ENCODE measurements around the gene USP17L18.
"Not testable (repeated sequence)": the region's sequence is repeated elsewhere in the genome, so short reads cannot be mapped to it uniquely, and the experiment has no call there.

GRCh38 chr4:9215105-9215504 lies 33.3 kb upstream of the USP17L18 start, which contains the start of gene USP17L11:
- TF ChIP-seq, protein P1, sequence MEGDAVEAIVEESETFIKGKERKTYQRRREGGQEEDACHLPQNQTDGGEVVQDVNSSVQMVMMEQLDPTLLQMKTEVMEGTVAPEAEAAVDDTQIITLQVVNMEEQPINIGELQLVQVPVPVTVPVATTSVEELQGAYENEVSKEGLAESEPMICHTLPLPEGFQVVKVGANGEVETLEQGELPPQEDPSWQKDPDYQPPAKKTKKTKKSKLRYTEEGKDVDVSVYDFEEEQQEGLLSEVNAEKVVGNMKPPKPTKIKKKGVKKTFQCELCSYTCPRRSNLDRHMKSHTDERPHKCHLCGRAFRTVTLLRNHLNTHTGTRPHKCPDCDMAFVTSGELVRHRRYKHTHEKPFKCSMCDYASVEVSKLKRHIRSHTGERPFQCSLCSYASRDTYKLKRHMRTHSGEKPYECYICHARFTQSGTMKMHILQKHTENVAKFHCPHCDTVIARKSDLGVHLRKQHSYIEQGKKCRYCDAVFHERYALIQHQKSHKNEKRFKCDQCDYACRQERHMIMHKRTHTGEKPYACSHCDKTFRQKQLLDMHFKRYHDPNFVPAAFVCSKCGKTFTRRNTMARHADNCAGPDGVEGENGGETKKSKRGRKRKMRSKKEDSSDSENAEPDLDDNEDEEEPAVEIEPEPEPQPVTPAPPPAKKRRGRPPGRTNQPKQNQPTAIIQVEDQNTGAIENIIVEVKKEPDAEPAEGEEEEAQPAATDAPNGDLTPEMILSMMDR (IDR thresholded peaks at IDR 0.05; ENCODE audit: low read depth, low read length) = not testable (repeated sequence)
- not testable (repeated sequence) for TF ChIP-seq EZH2phosphoT487 (IDR thresholded peaks at IDR 0.05; ENCODE audit: low read depth)
